Calu3 (cell line): ENCODE data around the gene SPATA6L. TPM values are rescaled to one million over a fixed set of nuclear protein-coding genes. Genes with fewer than 3 reads are reported as not detected.

Source experiments
- BruUV-seq: library from RNA; stranded (reverse); fragments of 400-500 nt; replicated peaks from 2 replicates; lab custom pipeline; 2021; lab: Mats Ljungman, UMichigan
- CTCF ChIA-PET: fragments of 300-600 bp; sonication (Branson Sonifier 250); formaldehyde crosslinking; loops from one replicate; lab custom pipeline; 2022; ENCODE audit warnings: antibody characterized with exemption; lab: Charles Lee
- DNase-seq: peaks from one replicate; pipeline ENCODE4 v3.0.0; 2022
- H3K27ac Mint-ChIP-seq: one replicate; pipeline ENCODE4 v1.8.0; 2022; ENCODE audit warnings: mixed read lengths; ENCODE audit not compliant: unreplicated experiment
- H3K27me3 Mint-ChIP-seq: one replicate; pipeline ENCODE4 v1.8.0; 2022; ENCODE audit warnings: mixed read lengths; ENCODE audit not compliant: unreplicated experiment
- H3K36me3 Mint-ChIP-seq: one replicate; pipeline ENCODE4 v1.8.0; 2022; ENCODE audit warnings: mild to moderate bottlenecking, moderate library complexity, mixed read lengths; ENCODE audit not compliant: insufficient read depth, unreplicated experiment
- H3K4me1 Mint-ChIP-seq: one replicate; pipeline ENCODE4 v1.8.0; 2022; ENCODE audit warnings: mild to moderate bottlenecking, low read depth, mixed read lengths; ENCODE audit not compliant: unreplicated experiment
- H3K4me3 Mint-ChIP-seq: one replicate; pipeline ENCODE4 v1.8.0; 2022; ENCODE audit warnings: mild to moderate bottlenecking, low read depth, moderate library complexity, mixed read lengths; ENCODE audit not compliant: unreplicated experiment
- H3K9me3 Mint-ChIP-seq: one replicate; pipeline ENCODE4 v1.8.0; 2022; ENCODE audit warnings: low read depth, mixed read lengths; ENCODE audit not compliant: unreplicated experiment
- CTCF ChIP-seq: fragments of 200-600 bp; IDR thresholded peaks from one replicate; pipeline ENCODE4 v1.8.0; 2022; ENCODE audit warnings: antibody characterized with exemption; ENCODE audit not compliant: unreplicated experiment
- intact Hi-C: fragments of 100-400 bp; cut with micrococcal nuclease; formaldehyde crosslinking; loops from one replicate; pipeline ENCODE4 v1.10.0; 2022; ENCODE audit not compliant: unreplicated experiment
- total RNA-seq: library from RNA; stranded (reverse); gene quantifications from 2 replicates; pipeline ENCODE4 v1.2.3, GENCODE V29; 2022

Gene SPATA6L
- total RNA-seq, 1 experiment from 2014 or later, result 5.7 TPM

DNA sequence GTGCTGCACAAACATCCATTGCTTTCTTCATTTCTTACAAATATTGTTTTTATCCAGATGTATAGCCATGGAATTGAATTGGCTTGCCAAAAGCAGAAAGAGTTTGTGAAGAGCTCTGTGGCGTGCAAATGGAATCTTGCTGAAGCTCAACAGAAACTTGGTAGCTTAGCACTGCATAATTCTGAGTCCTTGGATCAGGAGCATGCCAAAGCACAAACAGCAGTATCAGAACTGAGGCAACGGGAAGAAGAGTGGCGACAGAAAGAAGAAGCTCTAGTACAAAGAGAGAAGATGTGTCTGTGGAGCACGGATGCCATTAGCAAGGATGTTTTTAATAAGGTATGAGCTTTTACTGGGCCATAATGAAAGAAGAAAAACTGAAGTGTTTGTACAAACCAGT, 18.5 kb upstream of the SPATA6L start:
- Mint-ChIP-seq H3K4me3 (no peak overlapping the region), H3K9me3 (no peaks in the 10 kb centered on the region), H3K4me1 (no peaks in the 10 kb centered on the region), H3K27me3 (no peaks in the 10 kb centered on the region), H3K36me3 (peaks cover 5% of the 10 kb centered on the region), H3K27ac (no peak overlapping the region)
- CTCF ChIA-PET, result interaction anchor here (0.5 kb wide), 1 partner anchor 54 kb away, joined by 5 read pairs; no protein-coding TSS in a partner anchor
- intact Hi-C loops, result loop anchor here (10.0 kb wide), 1 partner anchor 50 kb away; no protein-coding TSS in a partner anchor
- no peak for TF ChIP-seq CTCF
- BruUV-seq, result no TSS peak
- no peak for DNase-seq

GRCh38 chr9:4680750-4681149, 14.5 kb upstream of the SPATA6L start:
- Mint-ChIP-seq H3K9me3 (no peaks in the 10 kb centered on the region), H3K27ac (no peak overlapping the region), H3K4me1 (no peaks in the 10 kb centered on the region), H3K27me3 (no peaks in the 10 kb centered on the region), H3K36me3 (no peaks in the 10 kb centered on the region), H3K4me3 (no peak overlapping the region)
- intact Hi-C loops, result loop anchor here (10.0 kb wide), 1 partner anchor 54 kb away; no protein-coding TSS in a partner anchor
- DNase-seq, result no peak
- CTCF ChIA-PET, result no interaction called here
- BruUV-seq, result no TSS peak
- no peak for TF ChIP-seq CTCF

- no peaks in the 10 kb centered on the region for H3K27me3 Mint-ChIP-seq
- no TSS peak for BruUV-seq
- no peak overlapping the region for H3K27ac Mint-ChIP-seq
- intact Hi-C loops, result loop anchor here (10.0 kb wide), 1 partner anchor 55 kb away; no protein-coding TSS in a partner anchor
- DNase-seq, result no peak
- no peak overlapping the region for H3K4me3 Mint-ChIP-seq
- CTCF ChIA-PET, result no interaction called here
- no peaks in the 10 kb centered on the region for H3K9me3 Mint-ChIP-seq
- no peak for TF ChIP-seq CTCF
- no peaks in the 10 kb centered on the region for H3K36me3 Mint-ChIP-seq
- no peaks in the 10 kb centered on the region for H3K4me1 Mint-ChIP-seq
Observed at GRCh38 chr9:4680173-4680525, 13.9 kb upstream of the SPATA6L start.

DNA sequence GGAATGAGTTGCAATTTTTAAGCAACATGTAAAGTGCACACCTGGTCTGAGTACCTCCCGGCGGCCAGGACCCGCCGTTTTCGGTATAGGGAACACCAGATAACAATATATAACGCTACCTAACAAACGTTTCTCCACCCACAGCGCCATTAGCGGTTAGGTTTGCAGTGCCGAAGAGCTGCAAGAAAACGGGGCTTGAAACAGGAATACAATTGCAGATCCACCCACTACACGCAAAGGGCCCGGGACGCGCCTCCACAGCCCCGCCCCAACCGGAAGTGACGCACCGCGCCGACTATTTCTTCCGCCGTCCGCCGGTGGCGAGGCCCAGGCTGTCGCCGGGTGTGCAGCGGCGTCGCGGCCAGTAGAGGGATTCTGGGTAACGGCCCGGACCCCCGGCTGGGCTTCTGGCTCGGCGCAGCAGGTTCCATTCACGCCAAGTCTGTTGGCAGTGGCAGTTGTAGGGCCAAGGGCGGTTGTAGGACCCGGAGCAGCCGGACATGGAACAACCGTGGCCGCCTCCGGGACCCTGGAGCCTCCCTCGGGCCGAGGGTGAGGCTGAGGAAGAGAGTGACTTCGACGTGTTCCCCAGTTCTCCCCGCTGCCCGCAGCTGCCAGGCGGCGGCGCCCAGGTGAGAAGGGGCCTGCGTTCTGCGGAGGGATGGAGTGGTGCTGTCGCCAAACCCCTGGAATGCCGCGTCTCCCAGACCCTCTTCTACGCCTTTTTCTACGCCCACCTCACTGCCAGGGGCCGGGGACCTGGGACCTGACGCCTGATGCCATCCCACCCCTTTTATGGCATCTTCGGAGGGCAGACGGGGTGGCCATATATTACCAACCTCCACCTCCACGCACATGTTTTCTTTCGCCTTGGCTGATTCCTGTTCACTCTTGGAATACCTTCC, 13.2 kb upstream of the SPATA6L start, which contains the start of gene CDC37L1:
Gene CDC37L1 (plus strand): TSS at position 302 of the 905 bp plus-strand sequence. CDS start 199 bp downstream, at position 501.
- H3K4me3 Mint-ChIP-seq, result no peak within 1 kb of the TSS
- intact Hi-C loops, result loop anchor here (10.0 kb wide), 1 partner anchor 55 kb away; no protein-coding TSS in a partner anchor
- H3K4me1 Mint-ChIP-seq, result no peaks in the 10 kb centered on the region
- H3K27me3 Mint-ChIP-seq, result no peaks in the 10 kb centered on the region
- peak; percentile 42 for TF ChIP-seq CTCF
- peak; percentile 97 for DNase-seq
- H3K27ac Mint-ChIP-seq, result no peak within 1 kb of the TSS
- no TSS peak for BruUV-seq
- no peaks in the 10 kb centered on the region for H3K36me3 Mint-ChIP-seq
- no peaks in the 10 kb centered on the region for H3K9me3 Mint-ChIP-seq
- CTCF ChIA-PET, result interaction anchor here (0.7 kb wide), 1 partner anchor 22 kb away, joined by 3 read pairs; no protein-coding TSS in a partner anchor
